ENCODE results near the gene RORB.
A peak's percentile ranks its signal among the peaks of the same experiment; 100 is the strongest.

The RORB gene

DNA sequence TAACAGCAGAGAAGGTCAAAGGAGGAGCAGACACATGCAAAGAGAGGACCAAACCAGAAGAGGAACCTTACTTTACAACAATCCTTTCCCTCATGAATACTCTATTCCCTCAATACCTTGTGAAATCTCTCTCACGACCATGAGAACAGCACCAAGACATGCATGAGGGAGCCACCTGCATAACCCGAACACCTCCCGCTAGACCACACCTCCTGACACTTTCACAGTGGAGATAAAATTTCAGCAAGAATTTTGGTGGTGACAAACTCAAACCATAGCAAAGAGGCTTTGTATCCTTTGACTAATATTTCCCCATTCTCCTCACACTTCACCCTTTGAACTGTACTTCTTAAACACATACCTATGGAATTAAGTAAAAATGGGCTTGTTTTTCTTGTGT, 101.7 kb downstream of the RORB start:
- DNase-seq (ENCODE audit: low spot score): no peak

- DNase-seq (ENCODE audit: low spot score): peak; percentile 60
These were observed 112.7 kb downstream of the RORB start for GRCh38 chr9:74609671-74610405.

GRCh38 chr9:74610523-74611061, 113.5 kb downstream of the RORB start:
- DNase-seq (ENCODE audit: low spot score): peak; percentile 8

DNA sequence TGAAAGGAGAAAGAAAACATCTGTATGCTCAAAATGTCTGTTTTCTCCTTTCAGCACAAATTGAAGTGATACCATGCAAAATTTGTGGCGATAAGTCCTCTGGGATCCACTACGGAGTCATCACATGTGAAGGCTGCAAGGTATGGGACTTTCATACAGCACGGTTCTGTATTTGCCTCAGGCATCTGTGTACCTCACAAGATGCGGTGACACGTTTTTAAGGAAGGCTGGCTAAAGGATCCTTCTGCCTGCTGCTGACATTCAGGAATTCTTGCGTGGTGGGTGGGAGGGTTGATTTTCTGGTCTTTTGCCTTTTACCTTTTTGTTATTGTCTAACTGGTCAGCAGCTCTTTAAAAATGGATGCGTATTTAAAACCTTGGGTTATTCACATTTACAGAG, 133.1 kb downstream of the RORB start:
- no peak for DNase-seq (ENCODE audit: low spot score)

DNA sequence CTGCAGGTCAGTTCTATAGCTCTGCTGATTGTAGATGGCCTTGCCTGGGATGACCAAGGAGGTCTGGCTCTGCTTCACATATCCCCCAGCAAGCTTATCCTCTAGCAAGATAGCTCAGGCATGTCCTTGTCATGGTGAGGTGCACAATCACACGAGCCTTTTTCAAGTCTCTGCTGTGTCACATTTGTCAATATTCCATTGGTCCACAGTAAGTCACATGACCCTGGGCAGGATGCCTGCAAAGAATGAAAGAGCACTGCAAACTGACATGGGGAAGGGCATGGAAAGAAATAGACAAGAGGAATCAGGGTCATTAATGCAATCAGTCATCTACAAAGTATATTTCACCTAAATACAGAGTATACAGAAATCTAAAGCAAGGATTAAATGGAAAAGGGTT, 142.0 kb downstream of the RORB start:
- peak; percentile 13 for DNase-seq (ENCODE audit: low spot score)

DNA sequence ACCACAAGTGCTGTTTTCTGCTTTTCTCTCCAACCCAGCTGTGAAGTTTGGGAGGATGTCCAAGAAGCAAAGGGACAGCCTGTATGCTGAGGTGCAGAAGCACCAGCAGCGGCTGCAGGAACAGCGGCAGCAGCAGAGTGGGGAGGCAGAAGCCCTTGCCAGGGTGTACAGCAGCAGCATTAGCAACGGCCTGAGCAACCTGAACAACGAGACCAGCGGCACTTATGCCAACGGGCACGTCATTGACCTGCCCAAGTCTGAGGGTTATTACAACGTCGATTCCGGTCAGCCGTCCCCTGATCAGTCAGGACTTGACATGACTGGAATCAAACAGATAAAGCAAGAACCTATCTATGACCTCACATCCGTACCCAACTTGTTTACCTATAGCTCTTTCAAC, 145.2 kb downstream of the RORB start:
- no peak for DNase-seq (ENCODE audit: low spot score)

DNA sequence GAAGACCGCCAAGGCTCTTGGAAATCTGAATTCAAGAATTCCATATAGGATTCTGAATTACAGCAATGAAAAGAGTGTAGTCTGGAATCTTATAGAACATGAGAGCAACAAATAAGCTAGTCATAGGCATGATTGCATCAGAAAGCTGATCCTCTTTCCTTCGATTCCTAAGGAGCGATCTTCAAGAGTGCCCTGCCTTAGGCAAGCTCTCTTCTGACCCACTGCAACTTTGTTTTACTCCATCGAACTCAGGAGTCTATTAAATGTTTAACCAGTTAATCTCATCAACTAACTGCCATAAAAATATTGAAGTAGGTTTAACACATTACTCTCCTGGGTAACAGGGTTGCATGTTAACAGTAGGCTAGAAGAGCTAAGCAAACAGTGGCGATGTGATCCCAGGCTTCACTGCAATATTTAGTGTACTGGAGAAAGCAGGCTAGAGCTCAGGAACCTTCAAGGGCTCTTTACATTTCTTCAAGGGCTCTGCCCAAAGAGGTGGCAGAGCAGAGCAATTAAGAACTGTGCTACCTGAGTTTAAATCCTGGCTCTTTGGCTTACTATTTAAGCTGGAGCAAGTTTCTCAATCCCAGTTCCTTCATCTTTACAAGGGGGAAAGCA, 146.3 kb downstream of the RORB start:
- DNase-seq (ENCODE audit: low spot score): no peak

GRCh38 chr9:74644023-74644422, 146.9 kb downstream of the RORB start:
- DNase-seq (ENCODE audit: low spot score): no peak

DNA sequence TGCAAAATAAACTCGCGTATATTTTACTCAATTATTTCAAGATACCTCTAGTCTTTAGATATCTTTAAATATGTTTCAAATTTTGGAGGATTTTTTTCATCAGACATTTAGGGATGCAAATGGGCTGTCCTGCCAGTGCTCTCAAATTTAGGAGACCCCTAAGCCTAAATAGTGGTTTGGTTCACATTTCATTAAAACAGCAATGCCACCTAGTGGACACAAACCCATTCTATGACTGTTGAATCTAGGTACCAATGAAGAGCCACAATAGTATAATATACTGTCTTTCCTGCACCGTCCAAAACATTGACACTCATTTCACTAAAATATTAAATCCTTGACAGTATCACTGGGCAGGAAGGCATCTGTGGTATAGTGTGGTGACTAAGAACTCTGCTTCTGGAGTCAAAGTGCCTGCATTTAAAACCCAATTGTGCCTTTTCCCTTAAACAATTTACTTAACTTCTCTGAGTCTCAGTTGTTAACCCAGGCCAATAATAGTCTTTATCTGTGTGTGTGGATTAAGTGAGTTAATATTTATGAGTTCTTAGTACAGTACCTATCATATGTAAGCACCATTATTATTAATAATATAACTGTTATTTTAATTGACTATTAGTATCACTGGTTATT, 148.0 kb downstream of the RORB start:
- DNase-seq (ENCODE audit: low spot score): peak; percentile 60

DNA sequence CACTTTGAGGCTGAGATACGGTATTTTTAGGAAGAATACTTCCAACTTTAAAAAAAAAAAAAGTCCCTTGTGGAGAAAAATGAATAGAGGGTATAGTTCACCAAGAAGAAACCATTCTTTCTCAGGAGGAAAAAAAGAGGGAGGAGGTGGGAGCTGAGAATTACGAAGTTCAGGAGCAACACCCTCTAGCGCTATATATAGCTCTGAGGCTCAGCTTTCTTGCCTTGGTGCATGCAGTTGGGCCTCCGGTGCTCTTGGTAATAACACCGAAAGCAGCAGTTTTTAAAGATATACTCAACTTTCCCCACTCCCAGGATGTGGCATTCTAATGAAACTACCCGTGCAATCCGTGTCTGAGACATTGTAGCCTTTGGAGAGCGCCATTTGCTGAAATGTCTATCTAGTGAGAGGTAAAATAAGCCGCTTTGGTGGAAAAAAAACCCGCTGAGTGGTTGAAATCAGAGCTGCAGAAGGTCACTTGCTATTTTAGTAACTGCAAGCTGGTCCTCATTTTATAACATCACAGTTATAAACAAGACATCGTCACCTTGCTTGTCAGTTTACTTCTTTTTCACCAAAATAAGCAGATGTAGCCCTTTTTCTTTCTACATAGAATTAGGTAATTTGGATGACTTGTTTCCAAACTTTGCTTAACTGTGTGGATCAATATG, 156.4 kb downstream of the RORB start:
- no peak for DNase-seq (ENCODE audit: low spot score)

DNA sequence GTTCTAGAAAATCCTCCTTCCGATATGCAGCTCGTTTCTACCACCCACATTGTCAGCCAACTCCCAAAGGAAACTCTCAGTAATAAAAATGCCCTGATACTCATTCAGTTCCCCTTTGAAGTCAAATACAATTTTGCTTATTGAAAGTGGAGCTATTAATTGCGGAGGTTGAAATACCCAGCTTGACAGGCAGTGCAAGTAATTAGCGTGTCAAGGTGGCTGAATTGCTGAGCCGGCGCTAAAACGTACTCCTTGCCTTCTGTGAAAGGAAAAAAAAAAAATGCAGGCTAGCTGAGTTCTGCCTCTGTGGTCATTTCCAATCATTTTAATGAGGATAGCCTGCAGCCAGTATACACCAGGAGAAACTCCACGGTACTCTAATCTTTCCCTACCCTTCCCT, 165.5 kb downstream of the RORB start:
- no peak for DNase-seq (ENCODE audit: low spot score)

DNA sequence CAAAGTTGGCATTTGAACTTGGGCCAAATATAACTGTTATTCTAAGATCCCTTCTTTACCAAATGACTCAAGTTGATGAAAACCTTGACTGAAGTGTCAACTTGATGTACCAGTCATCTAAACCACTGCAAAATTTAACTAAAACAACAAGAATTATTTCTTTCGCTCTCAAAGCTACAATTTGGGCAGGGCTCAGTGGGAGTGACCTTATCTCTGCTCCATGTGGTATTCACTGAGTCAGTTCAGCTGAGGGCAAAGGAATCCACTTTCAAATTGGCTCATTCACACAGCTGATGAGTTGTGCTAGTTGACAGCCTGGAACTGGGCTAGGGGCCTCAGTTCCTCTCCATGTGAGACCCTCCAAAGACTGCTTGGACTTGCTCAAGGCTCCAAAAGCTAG, 166.3 kb downstream of the RORB start:
- DNase-seq (ENCODE audit: low spot score): no peak

DNA sequence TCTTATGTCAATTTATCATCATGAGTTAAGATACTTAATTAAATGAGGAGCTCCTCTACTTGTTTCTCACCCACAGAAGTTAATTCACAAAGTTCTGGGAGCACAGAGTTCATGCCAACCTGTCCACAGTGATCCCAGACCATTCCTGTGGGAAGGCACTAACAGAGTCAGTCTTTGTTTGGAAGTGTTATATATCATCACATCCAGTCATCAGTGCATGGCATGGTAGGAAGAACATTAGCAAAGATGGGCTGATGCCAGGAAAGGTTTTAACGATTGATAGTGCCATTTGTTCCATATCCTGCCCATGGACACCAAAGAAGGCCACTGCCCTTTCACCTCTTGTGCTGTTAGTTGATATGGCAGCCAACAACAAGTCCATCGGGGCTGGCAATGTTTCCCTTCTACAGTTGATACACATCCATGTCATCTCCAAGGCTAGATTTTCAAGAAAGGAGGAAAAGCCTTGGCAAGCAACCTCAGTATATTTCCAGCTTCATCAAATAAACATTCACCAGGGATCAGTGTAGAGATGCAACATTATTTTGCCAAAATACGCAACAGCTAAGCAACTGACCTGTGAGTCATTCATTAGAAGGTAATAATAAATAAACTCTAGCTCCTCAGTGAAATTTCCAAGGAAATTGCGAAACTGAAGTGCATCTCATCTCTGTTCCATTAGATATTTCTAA, 169.6 kb downstream of the RORB start:
- no peak for DNase-seq (ENCODE audit: low spot score)

DNA sequence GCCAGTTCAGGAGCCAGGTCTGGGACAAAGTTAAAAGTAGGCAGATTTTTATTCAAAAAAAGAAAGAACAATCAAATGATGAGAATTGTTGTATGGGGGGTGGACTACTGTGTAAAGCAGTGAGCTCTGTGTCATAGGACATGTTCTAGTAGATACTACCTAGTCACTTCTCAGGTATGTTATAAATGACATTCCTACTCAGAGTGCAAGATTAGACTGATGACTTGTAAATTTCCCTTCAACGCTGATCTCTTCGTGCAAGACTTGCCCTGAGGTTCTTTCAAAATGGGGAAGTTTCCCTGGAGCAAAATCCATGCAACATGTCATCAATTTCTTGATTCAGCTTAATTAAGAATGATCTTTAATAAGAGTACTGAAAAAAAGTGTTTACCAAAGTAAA, 175.1 kb downstream of the RORB start:
- no peak for DNase-seq (ENCODE audit: low spot score)

- no peak for DNase-seq (ENCODE audit: low spot score)
These were observed 176.9 kb downstream of the RORB start for GRCh38 chr9:74674077-74674476.

DNA sequence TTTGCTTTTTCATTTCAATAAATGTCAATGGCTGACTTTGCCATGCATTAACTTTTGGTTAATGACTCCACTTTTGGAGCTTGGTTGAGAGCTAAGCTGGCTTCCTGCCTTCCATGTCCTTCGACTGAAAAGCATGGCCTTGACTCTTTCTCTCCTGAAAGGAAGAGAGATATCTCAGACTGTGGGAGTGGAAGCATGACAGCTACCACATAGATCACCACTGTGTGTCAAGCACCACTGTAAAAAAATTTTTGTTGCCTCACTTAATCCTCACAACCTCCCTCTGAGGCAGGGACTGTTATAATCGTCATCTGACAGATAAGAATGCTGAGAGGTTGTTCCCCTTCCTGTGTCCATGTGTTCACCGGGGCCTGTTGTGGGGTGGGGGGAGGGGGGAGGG, 184.8 kb downstream of the RORB start:
- no peak for DNase-seq (ENCODE audit: low spot score)

GRCh38 chr9:74683322-74683721, 186.2 kb downstream of the RORB start:
- no peak for DNase-seq (ENCODE audit: low spot score)

- DNase-seq (ENCODE audit: low spot score): no peak
These were observed 193.9 kb downstream of the RORB start for GRCh38 chr9:74691058-74691457.

DNA sequence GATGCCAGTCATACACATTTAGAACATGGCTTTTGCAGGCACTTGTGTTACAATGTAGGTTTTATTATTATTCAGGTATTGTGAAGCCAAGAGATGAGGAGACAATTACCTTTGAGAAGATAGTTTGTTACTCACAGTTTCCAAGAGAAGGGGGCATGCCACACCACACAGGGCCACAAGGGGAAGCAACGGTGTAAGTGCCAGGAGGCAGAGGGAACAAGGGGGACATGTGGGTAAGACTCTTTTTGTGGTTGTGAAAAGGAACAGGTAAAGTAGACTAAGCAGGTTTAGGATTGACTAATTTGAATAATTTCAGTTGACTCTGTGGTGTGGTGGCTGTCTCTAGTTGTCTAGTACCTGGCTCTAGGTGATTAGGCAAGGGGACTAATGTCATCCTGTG, 199.4 kb downstream of the RORB start:
- peak; percentile 25 for DNase-seq (ENCODE audit: low spot score)

- peak; percentile 48 for DNase-seq (ENCODE audit: low spot score)
These were observed 200.4 kb downstream of the RORB start for GRCh38 chr9:74697535-74697934.

- DNase-seq (ENCODE audit: low spot score): no peak
These were observed 214.2 kb downstream of the RORB start for GRCh38 chr9:74711341-74711740.

DNA sequence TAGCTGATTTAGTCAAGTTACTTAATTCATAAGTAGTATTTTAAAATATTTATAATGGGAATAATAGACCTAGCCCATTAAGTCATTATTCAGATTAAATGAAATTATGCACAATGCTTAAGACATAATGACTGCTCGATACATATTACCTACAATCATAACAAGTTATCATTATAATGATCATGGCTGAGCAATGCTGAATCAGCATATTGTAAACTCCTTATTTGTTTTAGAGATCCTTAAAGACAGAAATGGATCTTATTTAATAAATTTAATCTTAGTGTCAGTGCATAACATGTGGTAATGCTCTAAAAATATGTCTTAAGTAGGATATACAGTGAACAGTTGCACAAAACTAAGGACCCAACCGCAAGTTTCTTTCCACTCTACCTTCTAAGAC, 221.6 kb downstream of the RORB start:
- no peak for DNase-seq (ENCODE audit: low spot score)

All from NAMALWA (cell line).